Measurements from ENCODE around the gene SPARCL1.
"Not testable (repeated sequence)": the region's sequence is repeated elsewhere in the genome, so short reads cannot be mapped to it uniquely, and the experiment has no call there.

SPARCL1 gene, protein sequence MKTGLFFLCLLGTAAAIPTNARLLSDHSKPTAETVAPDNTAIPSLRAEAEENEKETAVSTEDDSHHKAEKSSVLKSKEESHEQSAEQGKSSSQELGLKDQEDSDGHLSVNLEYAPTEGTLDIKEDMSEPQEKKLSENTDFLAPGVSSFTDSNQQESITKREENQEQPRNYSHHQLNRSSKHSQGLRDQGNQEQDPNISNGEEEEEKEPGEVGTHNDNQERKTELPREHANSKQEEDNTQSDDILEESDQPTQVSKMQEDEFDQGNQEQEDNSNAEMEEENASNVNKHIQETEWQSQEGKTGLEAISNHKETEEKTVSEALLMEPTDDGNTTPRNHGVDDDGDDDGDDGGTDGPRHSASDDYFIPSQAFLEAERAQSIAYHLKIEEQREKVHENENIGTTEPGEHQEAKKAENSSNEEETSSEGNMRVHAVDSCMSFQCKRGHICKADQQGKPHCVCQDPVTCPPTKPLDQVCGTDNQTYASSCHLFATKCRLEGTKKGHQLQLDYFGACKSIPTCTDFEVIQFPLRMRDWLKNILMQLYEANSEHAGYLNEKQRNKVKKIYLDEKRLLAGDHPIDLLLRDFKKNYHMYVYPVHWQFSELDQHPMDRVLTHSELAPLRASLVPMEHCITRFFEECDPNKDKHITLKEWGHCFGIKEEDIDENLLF

GRCh38 chr4:87529187-87529586, at the start of gene SPARCL1:
TSS of gene SPARCL1 (minus strand) at chr4:87529376. CDS start at chr4:87499574, 29,802 bp downstream.
- no peak for TF ChIP-seq CTCF (conservative IDR thresholded peaks at IDR 0.05)
- H3K27ac ChIP-seq: no peak within 1 kb of the TSS

DNA sequence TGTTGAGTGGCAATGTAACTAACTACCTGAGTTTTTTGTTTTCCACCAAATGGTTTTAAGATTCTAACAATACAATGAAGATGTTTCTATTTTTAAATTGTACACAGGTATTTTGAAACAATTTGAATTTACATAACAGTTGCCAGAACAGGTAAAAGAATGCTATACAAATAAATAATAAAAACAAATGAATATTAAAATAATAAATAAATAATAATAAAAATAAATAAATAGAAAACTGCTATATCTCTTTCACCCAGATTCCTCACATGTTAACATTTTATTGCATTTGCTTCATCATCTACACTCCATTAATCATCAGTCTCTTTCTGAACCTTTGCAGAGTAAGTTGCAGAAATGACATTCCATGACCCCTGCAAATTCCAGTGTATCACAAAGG, 46.8 kb upstream of the SPARCL1 start:
- no peak for TF ChIP-seq CTCF (conservative IDR thresholded peaks at IDR 0.05)
- H3K27ac ChIP-seq: no peak overlapping the region

DNA sequence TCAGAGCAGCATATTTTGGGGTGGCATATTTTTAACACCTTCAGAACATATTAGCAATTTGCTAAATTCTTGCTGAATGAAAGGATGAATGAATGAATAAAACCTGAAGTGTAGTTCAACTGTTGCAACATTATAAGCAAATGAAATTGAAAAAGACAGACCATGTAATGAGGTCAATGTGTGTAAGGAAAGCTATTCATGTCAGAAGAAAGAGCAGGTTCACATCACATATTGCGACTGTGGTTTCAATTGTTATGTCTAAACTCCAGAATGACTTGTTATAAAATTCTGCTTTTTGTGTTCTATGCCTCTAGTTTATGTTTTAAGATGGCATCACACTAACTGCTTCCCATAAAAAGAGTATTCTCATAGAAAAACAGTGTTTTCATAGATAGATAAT, 46.2 kb upstream of the SPARCL1 start:
- TF ChIP-seq CTCF (conservative IDR thresholded peaks at IDR 0.05): no peak
- no peak overlapping the region for H3K27ac ChIP-seq

DNA sequence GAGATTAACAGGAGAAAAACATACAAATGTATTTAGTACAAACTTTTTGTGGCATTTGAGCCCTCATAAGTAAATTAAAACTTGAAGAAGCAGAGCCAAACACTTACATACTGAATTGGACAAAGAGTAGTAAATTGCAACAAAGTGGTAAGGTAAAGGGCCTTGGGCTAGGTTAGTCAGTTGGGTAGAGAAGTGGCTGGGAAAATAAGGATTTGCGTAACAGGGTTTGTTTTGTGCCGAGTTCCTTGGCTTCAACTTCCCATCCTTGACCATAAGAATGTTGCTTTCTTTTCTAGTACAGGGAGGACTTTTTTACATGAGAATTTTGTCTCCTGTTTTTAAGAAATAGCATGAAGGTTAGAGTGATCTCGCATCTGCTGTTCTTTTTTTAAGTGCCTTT, 45.8 kb upstream of the SPARCL1 start:
- no peak for TF ChIP-seq CTCF (conservative IDR thresholded peaks at IDR 0.05)
- H3K27ac ChIP-seq: no peak overlapping the region

DNA sequence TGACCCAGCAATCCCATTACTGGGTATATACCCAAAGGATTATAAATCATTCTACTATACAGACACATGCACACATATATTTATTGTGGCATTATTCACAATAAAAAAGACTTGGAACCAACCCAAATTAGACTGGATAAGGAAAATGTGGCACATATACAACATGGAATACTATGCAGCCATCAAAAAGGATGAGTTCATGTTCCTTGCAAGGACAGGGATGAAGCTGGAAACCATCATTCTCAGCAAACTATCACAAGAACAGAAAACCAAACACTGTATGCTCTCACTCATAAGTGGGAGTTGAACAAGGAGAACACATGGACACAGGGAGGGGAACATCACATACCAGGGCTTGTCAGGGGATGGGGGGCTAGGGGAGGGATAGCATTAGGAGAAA, 45.2 kb upstream of the SPARCL1 start:
- H3K27ac ChIP-seq: not testable (repeated sequence)

DNA sequence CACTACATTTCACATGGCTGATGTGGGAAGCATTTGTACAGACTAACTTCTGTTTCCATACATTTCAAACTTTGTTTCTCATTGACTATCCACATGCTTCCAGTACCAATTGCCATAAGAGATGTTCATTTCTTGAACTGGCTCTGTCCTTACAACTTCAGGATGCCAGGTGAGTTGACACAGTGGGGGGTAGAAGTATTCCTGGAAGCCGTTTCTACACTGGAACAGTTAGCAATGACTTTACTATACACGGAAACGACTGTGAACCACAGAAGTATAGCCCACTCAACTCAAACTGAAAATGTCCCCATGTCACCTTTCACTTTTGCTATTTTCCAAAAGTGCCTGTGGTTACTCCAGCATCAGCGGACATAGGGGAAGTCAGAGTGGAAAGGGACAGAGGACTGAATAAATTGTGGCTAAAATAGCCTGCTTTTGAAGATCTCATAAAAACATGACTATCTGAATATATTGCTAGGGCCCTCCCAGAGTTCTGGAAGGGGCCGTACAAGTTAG, 41.2 kb upstream of the SPARCL1 start:
- no peak overlapping the region for H3K27ac ChIP-seq
- no peak for TF ChIP-seq CTCF (conservative IDR thresholded peaks at IDR 0.05)

- peak overlapping the region; percentile 62 for H3K27ac ChIP-seq
- no peak for TF ChIP-seq CTCF (conservative IDR thresholded peaks at IDR 0.05)
Measured at GRCh38 chr4:87567191-87567590, 38.0 kb upstream of the SPARCL1 start.

DNA sequence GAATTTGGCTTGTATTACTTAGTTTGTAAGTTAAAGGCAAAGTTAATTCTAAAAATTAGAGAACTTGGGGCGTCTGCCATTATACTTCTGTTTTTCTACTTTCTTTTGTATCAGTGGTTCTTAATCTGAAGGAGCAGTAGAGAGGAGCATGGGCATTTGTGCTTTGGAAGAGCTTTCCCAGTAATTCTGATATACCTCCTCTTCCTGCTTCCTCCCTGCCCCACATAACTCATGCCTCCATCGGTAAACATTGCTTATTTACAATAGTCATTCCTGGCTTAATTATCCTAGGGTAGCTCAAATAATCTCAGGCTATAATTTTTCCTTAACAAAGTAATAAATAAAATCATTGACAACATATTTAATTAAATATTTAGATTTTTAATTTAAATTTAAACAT, 37.1 kb upstream of the SPARCL1 start:
- H3K27ac ChIP-seq: peak overlapping the region; percentile 62
- no peak for TF ChIP-seq CTCF (conservative IDR thresholded peaks at IDR 0.05)

Measured in VCaP (cell line).